Common myeloid progenitor, CD34-positive (primary cell): Measurements from ENCODE around the gene MRPL52.
A peak's percentile ranks its signal among the peaks of the same experiment; 100 is the strongest.

Source experiments
- CTCF ChIA-PET: fragments of 350-600 bp; sonication (Branson Sonifier 250); formaldehyde crosslinking; loops from one replicate; lab custom pipeline; 2021; ENCODE audit warnings: antibody characterized with exemption; lab: Charles Lee
- POLR2A ChIA-PET: fragments of 350-600 bp; sonication (Branson Sonifier 250); formaldehyde crosslinking; loops from one replicate; lab custom pipeline; 2021; ENCODE audit warnings: antibody characterized with exemption; lab: Charles Lee
- DNase-seq, 3 donors: peaks; one replicate each; pipeline versions ENCODE4 v3.0.0 to v3.0.0-alpha.2; 2013
- H3K27ac ChIP-seq, 2 experiments: 1 replicate in 1 of 2; 2 replicates in 1 of 2; pipeline ENCODE4 v1.7.0; 2013; ENCODE audit warnings: inconsistent platforms in 2 of 2, low read length in 2 of 2, mild to moderate bottlenecking in 2 of 2, low read depth in 1 of 2, moderate library complexity in 1 of 2; ENCODE audit not compliant: severe bottlenecking in 2 of 2, insufficient read depth in 1 of 2, poor library complexity in 1 of 2
- H3K27me3 ChIP-seq, 5 experiments: replicated peaks in 2 of 5; 1 replicate in 3 of 5; 2 replicates in 2 of 5; pipeline versions ENCODE4 v1.6.1 to v1.7.0; 2013; ENCODE audit warnings: low read length in 4 of 5, mild to moderate bottlenecking in 2 of 5, moderate library complexity in 2 of 5, inconsistent platforms in 1 of 5; ENCODE audit not compliant: insufficient read depth in 5 of 5, control insufficient read depth in 4 of 5
- H3K36me3 ChIP-seq, 4 experiments: 1 replicate in 2 of 4; 2 replicates in 2 of 4; pipeline versions ENCODE4 v1.6.1 to v1.7.0; 2013; ENCODE audit warnings: low read length in 3 of 4, control low read depth in 1 of 4, mild to moderate bottlenecking in 1 of 4; ENCODE audit not compliant: control insufficient read depth in 4 of 4, insufficient read depth in 4 of 4
- H3K4me1 ChIP-seq, 4 experiments: 1 replicate in 3 of 4; 2 replicates in 1 of 4; pipeline versions ENCODE4 v1.6.1 to v1.7.1; 2013; ENCODE audit warnings: low read length in 3 of 4, mild to moderate bottlenecking in 3 of 4, control low read depth in 1 of 4, inconsistent platforms in 1 of 4, moderate library complexity in 1 of 4; ENCODE audit not compliant: control insufficient read depth in 4 of 4, insufficient read depth in 4 of 4; ENCODE audit errors: control extremely low read depth in 1 of 4
- H3K4me3 ChIP-seq, 7 experiments: 1 replicate in 4 of 7; 2 replicates in 3 of 7; pipeline versions ENCODE4 v1.5.1 to v1.7.0; 2013; ENCODE audit warnings: mild to moderate bottlenecking in 7 of 7, low read length in 6 of 7, moderate library complexity in 6 of 7, inconsistent platforms in 2 of 7, low read depth in 2 of 7, control low read depth in 1 of 7; ENCODE audit not compliant: insufficient read depth in 4 of 7, control insufficient read depth in 1 of 7; ENCODE audit errors: extremely low read depth in 1 of 7
- H3K9me3 ChIP-seq, 5 experiments: 1 replicate in 4 of 5; 2 replicates in 1 of 5; pipeline versions ENCODE4 v1.6.1 to v1.7.1; 2013; ENCODE audit warnings: low read length in 4 of 5, mild to moderate bottlenecking in 2 of 5, inconsistent platforms in 1 of 5, low read depth in 1 of 5, moderate library complexity in 1 of 5; ENCODE audit not compliant: control insufficient read depth in 4 of 5, insufficient read depth in 2 of 5; ENCODE audit errors: control extremely low read depth in 1 of 5
- WGBS: methylation state at CpG from one replicate; pipeline ENCODE4 v1.1.5; 2013; ENCODE audit not compliant: insufficient coverage; 5-methylcytosine and 5-hydroxymethylcytosine counted together

The MRPL52 gene

GRCh38 chr14:22845821-22846625 lies 16.3 kb downstream of the MRPL52 start:
- DNase-seq = no peak
- CTCF ChIA-PET = interaction anchor here (1.5 to 23.5 kb wide), 3 partner anchors 7 to 65 kb away, joined by 3 to 707 read pairs (median 11); partner anchors contain the start of genes MMP14 and MRPL52
- 92% methylated on average over 11 of the region's 26 CpGs for WGBS
- H3K27me3 ChIP-seq = peaks cover 0 to 16% (median 4%) of the 10 kb centered on the region in 5 experiments
- no peak overlapping the region for H3K4me3 ChIP-seq
- H3K27ac ChIP-seq = no peak overlapping the region
- H3K36me3 ChIP-seq = no peaks in the 10 kb centered on the region
- H3K4me1 ChIP-seq = peaks cover 3 to 30% (median 23%) of the 10 kb centered on the region in 4 experiments
- POLR2A ChIA-PET = no interaction called here
- no peaks in the 10 kb centered on the region for H3K9me3 ChIP-seq

GRCh38 chr14:22846811-22847307 lies 17.2 kb downstream of the MRPL52 start:
- WGBS = 97% methylated on average over 9 of the region's 11 CpGs
- POLR2A ChIA-PET = interaction anchor here (2.6 kb wide), 1 partner anchor 9 kb away, joined by 16 read pairs; the partner anchor contains the start of gene MMP14

GRCh38 chr14:22847661-22848341 lies 18.1 kb downstream of the MRPL52 start:
- H3K4me1 ChIP-seq = peaks cover 3 to 41% (median 32%) of the 10 kb centered on the region in 4 experiments

More at GRCh38 chr14:22846811-22847307, 17.2 kb downstream of the MRPL52 start:
- Histone ChIP-seq H3K36me3 (no peaks in the 10 kb centered on the region), H3K27me3 (peaks cover 0 to 16% (median 4%) of the 10 kb centered on the region in 5 experiments), H3K27ac (no peak overlapping the region), H3K4me3 (no peak overlapping the region), H3K4me1 (peaks cover 3 to 38% (median 29%) of the 10 kb centered on the region in 4 experiments), H3K9me3 (no peaks in the 10 kb centered on the region)
- no peak for DNase-seq
- CTCF ChIA-PET = interaction anchor here (1.1 to 23.5 kb wide), 3 partner anchors 13 to 65 kb away, joined by 3 to 707 read pairs (median 3); partner anchors contain the start of genes MMP14 and MRPL52

DNA sequence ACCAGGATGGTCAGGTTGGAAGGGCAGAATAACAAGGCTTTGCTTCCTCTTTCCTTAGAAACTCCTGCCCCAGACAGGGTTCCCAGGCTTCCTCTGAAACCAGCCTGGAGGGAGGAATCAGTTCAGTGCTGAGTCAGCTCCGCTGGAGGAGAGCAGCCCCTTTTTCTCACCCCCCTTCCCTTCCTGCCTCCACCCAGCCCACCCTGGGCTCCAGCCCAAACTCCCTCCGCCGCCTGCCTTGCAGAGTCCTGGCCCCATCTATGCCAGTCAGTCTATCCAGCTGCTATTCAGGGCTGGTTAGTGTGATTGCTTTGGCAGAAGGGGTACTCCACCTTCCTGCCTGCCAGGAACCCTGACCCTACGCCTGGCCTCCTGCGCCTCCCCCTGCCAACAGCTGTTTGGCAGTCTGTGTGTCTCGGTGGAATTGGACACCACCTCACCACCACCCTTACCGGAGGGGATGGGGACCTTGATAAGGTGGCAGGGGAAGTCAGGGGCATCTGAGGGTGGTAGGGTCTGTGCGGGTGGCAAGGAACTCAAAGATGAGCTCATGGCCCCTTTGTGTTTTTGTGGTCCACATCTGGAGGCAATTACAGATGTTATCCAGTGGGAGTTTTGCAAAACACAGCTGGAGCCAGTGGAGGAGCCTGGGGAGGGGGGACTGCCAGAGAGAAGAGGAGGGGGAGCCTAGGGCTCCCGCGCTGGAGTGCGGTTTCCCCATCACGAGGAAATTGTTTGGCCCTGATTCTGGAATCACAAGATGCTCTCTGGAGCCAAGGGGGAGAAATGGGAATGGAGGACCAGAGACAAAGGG lies 18.9 kb downstream of the MRPL52 start:
- H3K9me3 ChIP-seq = no peaks in the 10 kb centered on the region
- 4% methylated on average over 6 of the region's 12 CpGs for WGBS
- peaks cover 0 to 8% (median under 1%) of the 10 kb centered on the region in 5 experiments for H3K27me3 ChIP-seq
- no peak overlapping the region for H3K27ac ChIP-seq
- POLR2A ChIA-PET = interaction anchor here (0.5 to 2.6 kb wide), 7 partner anchors 11 to 292 kb away, joined by 3 to 16 read pairs (median 5); partner anchors contain the start of gene MMP14
- no peaks in the 10 kb centered on the region for H3K36me3 ChIP-seq
- CTCF ChIA-PET = interaction anchor here (0.8 to 23.5 kb wide), 10 partner anchors 17 to 292 kb away, joined by 3 to 707 read pairs (median 4); partner anchors contain the start of genes MMP14 and MRPL52
- peak overlapping the region in 3 of 7 experiments; percentile 35 to 55 (median 43) for H3K4me3 ChIP-seq
- DNase-seq = peak; percentile 79 to 97 (median 95)
- peaks cover 3 to 48% (median 38%) of the 10 kb centered on the region in 4 experiments for H3K4me1 ChIP-seq

More at GRCh38 chr14:22847661-22848341, 18.1 kb downstream of the MRPL52 start:
- WGBS = 29% methylated on average over 5 of the region's 14 CpGs
- Histone ChIP-seq H3K36me3 (no peaks in the 10 kb centered on the region), H3K27me3 (peaks cover 0 to 11% (median 0%) of the 10 kb centered on the region in 5 experiments), H3K9me3 (no peaks in the 10 kb centered on the region), H3K27ac (no peak overlapping the region), H3K4me3 (peak overlapping the region in 3 of 7 experiments; percentile 26 to 55 (median 35))
- ChIA-PET POLR2A (interaction anchor here (1.6 to 2.6 kb wide), 3 partner anchors 10 to 24 kb away, joined by 11 to 16 read pairs (median 14); partner anchors contain the start of gene MMP14), CTCF (interaction anchor here (1.1 to 23.5 kb wide), 11 partner anchors 12 to 291 kb away, joined by 3 to 707 read pairs (median 3); partner anchors contain the start of genes MMP14 and MRPL52)
- DNase-seq = no peak

GRCh38 chr14:22849212-22849819 lies 19.6 kb downstream of the MRPL52 start:
- POLR2A ChIA-PET = interaction anchor here (0.5 to 2.6 kb wide), 8 partner anchors 11 to 293 kb away, joined by 3 to 16 read pairs (median 4); partner anchors contain the start of gene MMP14
- Histone ChIP-seq H3K9me3 (no peaks in the 10 kb centered on the region), H3K4me3 (no peak overlapping the region), H3K27ac (no peak overlapping the region), H3K4me1 (peaks cover 3 to 48% (median 38%) of the 10 kb centered on the region in 4 experiments), H3K36me3 (no peaks in the 10 kb centered on the region), H3K27me3 (peaks cover 0 to 12% (median 3%) of the 10 kb centered on the region in 5 experiments)
- no peak for DNase-seq
- 92% methylated on average over 8 of the region's 19 CpGs for WGBS
- CTCF ChIA-PET = interaction anchor here (0.8 to 23.5 kb wide), 10 partner anchors 19 to 293 kb away, joined by 3 to 707 read pairs (median 3); partner anchors contain the start of genes MMP14 and MRPL52
